ENCODE data around the gene PHLPP1.

- TF ChIP-seq POLR2A (IDR thresholded peaks at IDR 0.05; ENCODE audit: extremely low read depth, insufficient read length) (no peak), CTCF (IDR thresholded peaks at IDR 0.05; ENCODE audit: low read depth, low read length) (no peak)
Measured at GRCh38 chr18:62735387-62735786, 20.0 kb downstream of the PHLPP1 start.

All from NB4 (cell line).